Peyer's patch (tissue), 4 donors: ENCODE measurements around the gene DOLK. TPM values are rescaled to one million over a fixed set of nuclear protein-coding genes. Genes with fewer than 3 reads are reported as not detected.
A peak's percentile ranks its signal among the peaks of the same experiment; 100 is the strongest.

Experiments used
- DNase-seq, 3 donors: peaks; one replicate each; pipeline ENCODE4 v3.0.0-alpha.2; 2017 to 2019
- H3K27ac ChIP-seq, 4 donors: fragments of 200-600 bp; sonication (generic); one replicate each; pipeline ENCODE4 v1.5.1; 2016 to 2019
- H3K27me3 ChIP-seq, 2 donors: fragments of 200-600 bp; sonication (generic); one replicate each; pipeline ENCODE4 v1.5.1; 2019
- H3K36me3 ChIP-seq, 3 donors: fragments of 200-600 bp; sonication (generic); one replicate each; pipeline ENCODE4 v1.5.1; 2016 to 2019
- H3K4me1 ChIP-seq, 4 donors: fragments of 200-600 bp; sonication (generic); one replicate each; pipeline ENCODE4 v1.5.1; 2016 to 2019
- H3K4me3 ChIP-seq, 4 donors: fragments of 200-600 bp; sonication (generic); 1 replicate in 3 of 4; 2 replicates in 1 of 4; pipeline ENCODE4 v1.5.1; 2016 to 2019; ENCODE audit warnings: mild to moderate bottlenecking in 1 of 4
- H3K9me3 ChIP-seq, 4 donors: fragments of 200-600 bp; sonication (generic); one replicate each; pipeline ENCODE4 v1.5.1; 2016 to 2019; ENCODE audit warnings: mild to moderate bottlenecking in 1 of 4
- CTCF ChIP-seq, 6 experiments: fragments of 450-650 bp in 4 of 6; fragments of 200-600 bp in 2 of 6; sonication (generic) in 1 of 6; IDR thresholded peaks; one replicate each; pipeline ENCODE4 v1.5.1; 2017 to 2019; ENCODE audit warnings: antibody characterized with exemption in 6 of 6, mild to moderate bottlenecking in 3 of 6, moderate library complexity in 1 of 6
- POLR2A ChIP-seq, 2 donors: fragments of 450-650 bp; IDR thresholded peaks; one replicate each; pipeline ENCODE4 v1.5.1; 2017; ENCODE audit warnings: antibody characterized with exemption in 2 of 2, mild to moderate bottlenecking in 2 of 2, moderate library complexity in 2 of 2
- total RNA-seq, 4 donors: library from RNA; depleted of rRNA; stranded (reverse); fragments of >200 nt; gene quantifications; one replicate each; pipeline ENCODE4 v1.1.0, GENCODE V29; 2016

The DOLK gene
- total RNA-seq, 4 donors from 2014 or later = 4.1 to 12.3 (median 10.6) TPM

- H3K27ac ChIP-seq = peak overlapping the region in 3 of 4 donors; percentile 39 to 58 (median 54)
- H3K27me3 ChIP-seq = no peaks in the 10 kb centered on the region
- TF ChIP-seq CTCF (IDR thresholded peaks at IDR 0.05) (no peak), POLR2A (IDR thresholded peaks at IDR 0.05) (no peak)
- H3K4me3 ChIP-seq = no peak overlapping the region
- H3K4me1 ChIP-seq = peaks cover 4 to 29% (median 15%) of the 10 kb centered on the region in 4 donors
- no peak for DNase-seq
- H3K9me3 ChIP-seq = no peaks in the 10 kb centered on the region
- peaks cover 0 to 32% (median 0%) of the 10 kb centered on the region in 3 donors for H3K36me3 ChIP-seq
Observed at GRCh38 chr9:128898845-128899565, 48.4 kb downstream of the DOLK start.

DNA sequence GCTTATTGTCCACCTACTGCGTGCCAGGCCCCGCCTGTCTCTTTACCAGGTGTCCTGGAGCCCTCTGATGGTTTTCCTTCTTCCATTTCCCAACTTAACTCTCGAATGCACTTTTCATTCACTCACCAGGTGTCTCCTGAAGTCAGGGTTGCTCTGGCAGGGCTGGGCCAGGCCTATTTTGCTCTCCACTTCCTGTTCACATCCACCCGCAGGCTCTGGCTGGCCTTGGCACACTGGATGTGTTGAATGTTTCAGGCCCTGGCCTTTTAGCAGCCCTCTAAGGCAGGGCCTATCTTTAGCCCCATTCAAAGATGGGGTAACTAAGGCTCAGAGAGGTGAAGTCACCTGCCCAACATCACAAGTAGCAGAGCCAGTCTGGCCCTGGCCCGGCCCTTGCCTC is 49.0 kb downstream of the DOLK start:
- H3K4me1 ChIP-seq = peaks cover 4 to 29% (median 15%) of the 10 kb centered on the region in 4 donors

DNA sequence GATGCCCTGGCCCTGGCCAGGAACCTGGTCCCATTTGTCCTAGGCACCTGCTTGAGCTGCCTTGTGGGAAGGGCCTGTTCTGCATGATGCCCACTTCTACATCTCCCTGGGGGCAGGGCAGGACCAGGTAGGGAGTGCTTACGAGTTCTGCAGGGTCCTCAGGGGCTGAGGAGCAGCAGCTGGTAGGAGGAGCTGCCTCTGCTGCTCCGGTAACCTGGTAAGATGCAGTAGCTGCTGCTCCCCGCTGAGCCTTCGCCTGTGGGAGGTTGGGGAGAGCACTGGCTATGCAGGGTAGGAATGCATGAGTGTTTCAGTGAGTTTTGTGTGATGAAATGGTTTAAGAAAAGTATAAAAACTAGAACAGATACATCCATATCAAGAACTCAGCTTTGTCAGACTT is 51.8 kb downstream of the DOLK start:
- Histone ChIP-seq H3K4me1 (peaks cover 0 to 23% (median 9%) of the 10 kb centered on the region in 4 donors), H3K4me3 (no peak overlapping the region), H3K36me3 (peaks cover 0 to 39% (median 0%) of the 10 kb centered on the region in 3 donors), H3K9me3 (no peaks in the 10 kb centered on the region), H3K27ac (peak overlapping the region in 1 of 4 donors; percentile 19), H3K27me3 (no peaks in the 10 kb centered on the region)
- no peak for DNase-seq
- TF ChIP-seq CTCF (IDR thresholded peaks at IDR 0.05) = no peak
- no peak for TF ChIP-seq POLR2A (IDR thresholded peaks at IDR 0.05)

More for the DNA sequence above, 49.0 kb downstream of the DOLK start:
- TF ChIP-seq POLR2A (IDR thresholded peaks at IDR 0.05) = no peak
- Histone ChIP-seq H3K27ac (peak overlapping the region in 1 of 4 donors; percentile 58), H3K27me3 (no peaks in the 10 kb centered on the region), H3K36me3 (peaks cover 0 to 35% (median 0%) of the 10 kb centered on the region in 3 donors), H3K4me3 (no peak overlapping the region), H3K9me3 (no peaks in the 10 kb centered on the region)
- DNase-seq = no peak

Other genes with a start within 250 kb of the DOLK start
- 10 to 100 TPM in 1 of 4 donors, 1 to 10 TPM in 3; 5.6 to 15.7 (median 9.3) TPM for gene PKN3, start 245.1 kb downstream of the DOLK start, total RNA-seq
- 100 to 1,000 TPM in 3 of 4 donors, 10 to 100 TPM in 1; 21.5 to 177 (median 138) TPM for gene ZDHHC12, start 223.5 kb downstream of the DOLK start, total RNA-seq
- 100 to 1,000 TPM in 1 of 4 donors, 10 to 100 TPM in 3; 83.1 to 114 (median 88.1) TPM for gene ZER1, start 175.7 kb downstream of the DOLK start, total RNA-seq
- 10 to 100 TPM; 26.8 to 48.7 (median 45.7) TPM for gene TBC1D13, start 160.3 kb downstream of the DOLK start, total RNA-seq
- 10 to 100 TPM in 3 of 4 donors, 1 to 10 TPM in 1; 9.9 to 53.6 (median 40.5) TPM for gene ENDOG, start 129.1 kb downstream of the DOLK start, total RNA-seq
- gene SPOUT1, start 117.8 kb downstream of the DOLK start, total RNA-seq = 10 to 100 TPM; 33.5 to 48.7 (median 34.9) TPM
- gene KYAT1, start 65.7 kb downstream of the DOLK start, total RNA-seq = 10 to 100 TPM in 1 of 4 donors, 1 to 10 TPM in 3; 4.6 to 14.9 (median 8.7) TPM
- gene LRRC8A, start 65.5 kb downstream of the DOLK start, total RNA-seq = 10 to 100 TPM; 20.0 to 39.2 (median 27.0) TPM
- 10 to 100 TPM in 1 of 4 donors, 1 to 10 TPM in 2, not detected in 1; 4.4 to 23.9 (median 7.5) TPM for gene PHYHD1, start 26.6 kb downstream of the DOLK start, total RNA-seq
- gene NUP188, start 96 bp upstream of the DOLK start, total RNA-seq = 100 to 1,000 TPM in 1 of 4 donors, 10 to 100 TPM in 3; 28.2 to 101 (median 47.9) TPM
- gene SH3GLB2, start 80.7 kb upstream of the DOLK start, total RNA-seq = 100 to 1,000 TPM; 156 to 218 (median 183) TPM
- 100 to 1,000 TPM in 3 of 4 donors, 10 to 100 TPM in 1; 68.5 to 174 (median 125) TPM for gene MIGA2, start 89.0 kb upstream of the DOLK start, total RNA-seq
- gene DOLPP1, start 133.5 kb upstream of the DOLK start, total RNA-seq = 10 to 100 TPM in 3 of 4 donors, not detected in 1; 37.6 to 53.9 (median 46.1) TPM
- gene CRAT, start 163.2 kb upstream of the DOLK start, total RNA-seq = 100 to 1,000 TPM in 3 of 4 donors, 10 to 100 TPM in 1; 50.3 to 220 (median 146) TPM
- 10 to 100 TPM; 48.7 to 65.7 (median 51.9) TPM for gene PTPA, start 163.8 kb upstream of the DOLK start, total RNA-seq
- gene IER5L, start 230.7 kb upstream of the DOLK start, total RNA-seq = 1 to 10 TPM; 2.3 to 2.9 (median 2.6) TPM